Testis (tissue), 3 donors: ENCODE data around the gene CFAP299. TPM values are rescaled to one million over a fixed set of nuclear protein-coding genes. Genes with fewer than 3 reads are reported as not detected.

Experiments used
- DNase-seq: peaks from one replicate; pipeline ENCODE4 v3.0.0-alpha.2; 2019
- H3K27ac ChIP-seq, 2 donors: fragments of 200-600 bp; sonication (generic); one replicate each; pipeline ENCODE4 v1.5.1; 2019
- H3K27me3 ChIP-seq: fragments of 200-600 bp; sonication (generic); one replicate; pipeline ENCODE4 v1.5.1; 2019
- H3K36me3 ChIP-seq: fragments of 200-600 bp; sonication (generic); one replicate; pipeline ENCODE4 v1.5.1; 2017; ENCODE audit warnings: low read depth; ENCODE audit errors: missing control alignments
- H3K4me1 ChIP-seq: fragments of 200-600 bp; sonication (generic); one replicate; pipeline ENCODE4 v1.5.1; 2019
- H3K4me3 ChIP-seq, 2 donors: fragments of 200-600 bp; sonication (generic); one replicate each; pipeline ENCODE4 v1.5.1; 2017 to 2019
- H3K9me3 ChIP-seq: fragments of 200-600 bp; sonication (generic); one replicate; pipeline ENCODE4 v1.5.1; 2017
- CTCF ChIP-seq, 3 experiments: fragments of 450-650 bp in 2 of 3; fragments of 200-600 bp in 1 of 3; sonication (generic) in 1 of 3; IDR thresholded peaks; one replicate each; pipeline ENCODE4 v1.5.1; 2016 to 2019; ENCODE audit warnings: antibody characterized with exemption in 3 of 3, mild to moderate bottlenecking in 2 of 3, moderate library complexity in 1 of 3
- POLR2A ChIP-seq: fragments of 450-650 bp; IDR thresholded peaks from one replicate; pipeline ENCODE4 v1.6.1; 2017; ENCODE audit warnings: antibody characterized with exemption, mild to moderate bottlenecking, moderate library complexity
- WGBS, 2 donors: methylation state at CpG; one replicate each; pipeline ENCODE4 v1.1.5; 2018; 5-methylcytosine and 5-hydroxymethylcytosine counted together
- intact Hi-C: fragments of 100-400 bp; cut with DNase I; formaldehyde crosslinking; loops from one replicate; pipeline ENCODE4 v1.15.1; 2023; ENCODE audit warnings: low total_unique reads
- polyA plus RNA-seq: library from polyadenylated mRNA; stranded (reverse); fragments of 350-450 nt; fragmentation: Illumina TruSeq; extraction: RNeasy Lipid Tissue Mini Kit (QIAGEN cat#74804); gene quantifications from one replicate; pipeline ENCODE4 v1.2.3, GENCODE V29; 2014; ENCODE audit warnings: low read depth, low replicate concordance; ENCODE audit not compliant: insufficient read depth
- total RNA-seq, 2 donors: library from RNA; depleted of rRNA; stranded (reverse); fragments of >200 nt; gene quantifications; one replicate each; pipeline ENCODE4 v1.2.3, GENCODE V29; 2016

The CFAP299 gene
- total and polyA plus RNA-seq, 3 donors from 2014 or later = 18.1 to 51.9 (median 21.4) TPM

GRCh38 chr4:80446248-80446647 is 110.7 kb downstream of the CFAP299 start:
- no peaks in the 10 kb centered on the region for H3K9me3 ChIP-seq
- no peak for DNase-seq
- TF ChIP-seq CTCF (IDR thresholded peaks at IDR 0.05) = no peak
- TF ChIP-seq POLR2A = no peak
- H3K27me3 ChIP-seq = no peaks in the 10 kb centered on the region
- H3K4me3 ChIP-seq = no peak overlapping the region
- no peaks in the 10 kb centered on the region for H3K4me1 ChIP-seq
- intact Hi-C loops = no loop called here
- no peaks in the 10 kb centered on the region for H3K36me3 ChIP-seq
- H3K27ac ChIP-seq = no peak overlapping the region

- no peak for DNase-seq
- Histone ChIP-seq H3K4me3 (no peak overlapping the region), H3K27me3 (no peaks in the 10 kb centered on the region), H3K9me3 (no peaks in the 10 kb centered on the region), H3K27ac (no peak overlapping the region), H3K36me3 (no peaks in the 10 kb centered on the region), H3K4me1 (no peaks in the 10 kb centered on the region)
- intact Hi-C loops = no loop called here
- TF ChIP-seq POLR2A = no peak
- no peak for TF ChIP-seq CTCF (IDR thresholded peaks at IDR 0.05)
- 67 to 69% methylated on average over 1 of the region's 1 CpG for WGBS, 2 donors
These were observed 111.1 kb downstream of the CFAP299 start for GRCh38 chr4:80446664-80447063.

DNA sequence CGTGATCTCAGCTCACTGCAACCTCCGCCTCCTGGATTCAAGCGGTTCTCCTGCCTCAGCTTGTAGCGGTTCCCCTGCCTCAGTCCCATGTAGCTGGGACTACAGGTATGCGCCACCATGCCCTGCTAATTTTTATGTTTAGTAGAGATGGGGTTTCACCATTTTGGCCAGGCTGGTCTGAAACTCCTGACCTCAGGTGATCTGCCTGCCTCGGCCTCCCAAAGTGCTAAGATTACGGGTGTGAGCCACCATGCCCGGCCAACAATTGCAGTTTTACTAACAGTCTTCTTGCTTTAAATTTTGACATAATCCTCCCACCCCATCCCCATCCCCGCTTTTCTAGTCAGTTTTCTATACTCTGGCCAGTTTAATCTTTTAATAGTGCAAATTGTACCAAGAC is 112.0 kb downstream of the CFAP299 start:
- 51 to 79% methylated on average over 9 of the region's 9 CpGs for WGBS, 2 donors
- H3K36me3 ChIP-seq = no peaks in the 10 kb centered on the region
- H3K27me3 ChIP-seq = no peaks in the 10 kb centered on the region
- H3K27ac ChIP-seq = no peak overlapping the region
- TF ChIP-seq CTCF (IDR thresholded peaks at IDR 0.05) = no peak
- TF ChIP-seq POLR2A = no peak
- H3K9me3 ChIP-seq = no peaks in the 10 kb centered on the region
- no peak overlapping the region for H3K4me3 ChIP-seq
- H3K4me1 ChIP-seq = no peaks in the 10 kb centered on the region
- no peak for DNase-seq
- intact Hi-C loops = no loop called here

GRCh38 chr4:80448056-80448455 is 112.5 kb downstream of the CFAP299 start:
- Histone ChIP-seq H3K9me3 (no peaks in the 10 kb centered on the region), H3K4me3 (no peak overlapping the region), H3K27ac (no peak overlapping the region), H3K27me3 (no peaks in the 10 kb centered on the region), H3K36me3 (no peaks in the 10 kb centered on the region), H3K4me1 (no peaks in the 10 kb centered on the region)
- intact Hi-C loops = no loop called here
- no peak for DNase-seq
- no peak for TF ChIP-seq CTCF (IDR thresholded peaks at IDR 0.05)
- TF ChIP-seq POLR2A = no peak
- 84 to 85% methylated on average over 1 of the region's 1 CpG for WGBS, 2 donors

GRCh38 chr4:80452055-80452454 is 116.5 kb downstream of the CFAP299 start:
- TF ChIP-seq POLR2A (no peak), CTCF (IDR thresholded peaks at IDR 0.05) (no peak)
- Histone ChIP-seq H3K27ac (no peak overlapping the region), H3K9me3 (no peaks in the 10 kb centered on the region), H3K4me1 (no peaks in the 10 kb centered on the region), H3K27me3 (no peaks in the 10 kb centered on the region), H3K36me3 (no peaks in the 10 kb centered on the region), H3K4me3 (no peak overlapping the region)
- intact Hi-C loops = no loop called here
- 89 to 90% methylated on average over 2 of the region's 2 CpGs for WGBS, 2 donors
- no peak for DNase-seq
